ENCODE results near the gene PIEZO1. TPM values are rescaled to one million over a fixed set of nuclear protein-coding genes. Genes with fewer than 3 reads are reported as not detected.
"Not testable (repeated sequence)": the region's sequence is repeated elsewhere in the genome, so short reads cannot be mapped to it uniquely, and the experiment has no call there.

Gene PIEZO1
- polyA plus RNA-seq, 1 donor: 92.9 TPM

DNA sequence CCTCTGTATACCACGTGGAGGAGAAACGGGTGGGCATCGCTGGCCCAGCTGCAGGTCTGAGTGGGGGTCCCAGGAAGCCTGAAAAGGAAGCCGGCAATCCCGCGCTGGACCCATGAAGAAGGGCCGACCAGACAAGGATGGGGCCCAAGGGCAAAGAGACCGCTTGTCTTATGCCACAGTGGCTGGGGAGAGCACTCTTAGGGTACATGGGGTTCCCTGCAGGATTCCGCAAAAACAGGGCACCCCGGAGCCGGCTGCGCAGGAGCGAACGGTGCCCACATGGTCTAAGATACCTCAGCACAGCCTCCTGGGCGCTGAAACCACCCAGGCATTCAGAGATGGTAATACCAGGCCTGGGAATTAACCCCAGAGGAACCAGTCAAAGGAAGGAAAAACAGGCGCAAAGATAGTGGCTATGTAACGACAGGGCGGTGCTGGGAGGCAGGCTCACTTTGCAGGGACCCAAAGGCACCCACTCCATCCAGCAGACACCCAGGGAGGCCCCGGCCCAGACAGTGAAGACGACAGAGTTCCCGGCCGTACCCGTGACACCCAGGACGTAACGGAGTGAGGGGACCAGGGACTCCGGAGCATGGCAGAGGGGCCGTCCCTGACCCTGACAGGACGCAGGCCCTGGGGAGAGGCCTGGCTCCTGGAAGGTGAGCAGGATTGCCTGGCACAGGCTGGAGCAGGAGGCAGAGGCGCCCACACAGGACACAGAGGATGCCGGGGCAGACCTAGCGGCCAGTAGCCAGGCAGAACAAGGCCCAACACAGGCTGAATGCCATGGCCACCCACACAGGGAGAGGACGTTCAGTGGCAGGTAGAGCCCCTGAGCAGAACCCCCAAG is 10.3 kb downstream of the PIEZO1 start:
- DNase-seq: no peak
- Histone ChIP-seq H3K4me3 (ENCODE audit: low read length) (no peak overlapping the region), H3K4me1 (ENCODE audit: control insufficient read depth, insufficient read depth, low read length) (peaks cover 51% of the 10 kb centered on the region), H3K27ac (ENCODE audit: low read length) (peak overlapping the region; percentile 57), H3K9me3 (ENCODE audit: control insufficient read depth, low read depth, low read length) (peaks cover 12% of the 10 kb centered on the region), H3K36me3 (ENCODE audit: control insufficient read depth, insufficient read depth, low read length) (no peaks in the 10 kb centered on the region), H3K27me3 (ENCODE audit: control insufficient read depth, insufficient read depth, low read length) (no peaks in the 10 kb centered on the region)
- no CpG with 5 or more reads among the region's 32 CpGs for WGBS (ENCODE audit: insufficient coverage, low lambda C conversion rate)

DNA sequence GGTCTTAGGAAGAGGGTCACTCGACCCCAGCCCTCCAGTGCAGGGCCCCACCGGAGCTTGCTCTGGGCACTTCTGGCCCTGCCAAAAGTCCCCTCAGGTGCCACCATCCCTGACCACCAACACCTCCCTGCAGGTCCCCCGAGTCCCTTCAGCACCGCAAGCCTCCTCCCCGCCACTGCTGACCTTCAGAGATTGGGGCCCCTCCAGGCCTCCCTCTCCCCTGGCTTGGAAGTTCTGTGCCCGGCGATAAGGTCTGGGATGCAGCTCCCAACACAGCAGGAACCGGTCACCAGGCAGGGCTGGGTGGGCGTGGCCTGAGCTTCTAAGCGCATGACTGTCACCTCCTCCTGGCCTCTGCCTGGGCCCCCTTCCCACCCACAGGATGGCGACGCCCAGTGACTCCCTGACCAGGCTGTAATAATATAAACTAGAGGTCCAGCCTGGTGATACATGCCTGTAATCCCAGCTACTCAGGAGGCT is 11.2 kb downstream of the PIEZO1 start:
- peak; percentile 93 to 94 for DNase-seq
- H3K27me3 ChIP-seq (ENCODE audit: control insufficient read depth, insufficient read depth, low read length): no peaks in the 10 kb centered on the region
- H3K4me3 ChIP-seq (ENCODE audit: low read length): peak overlapping the region; percentile 17
- H3K27ac ChIP-seq (ENCODE audit: low read length): peak overlapping the region; percentile 75
- WGBS (ENCODE audit: insufficient coverage, low lambda C conversion rate): no CpG with 5 or more reads among the region's 12 CpGs
- H3K4me1 ChIP-seq (ENCODE audit: control insufficient read depth, insufficient read depth, low read length): peaks cover 53% of the 10 kb centered on the region
- H3K36me3 ChIP-seq (ENCODE audit: control insufficient read depth, insufficient read depth, low read length): no peaks in the 10 kb centered on the region
- peaks cover 12% of the 10 kb centered on the region for H3K9me3 ChIP-seq (ENCODE audit: control insufficient read depth, low read depth, low read length)

GRCh38 chr16:88772871-88773811 is 11.9 kb downstream of the PIEZO1 start:
- Histone ChIP-seq H3K4me1 (ENCODE audit: control insufficient read depth, insufficient read depth, low read length) (peaks cover 58% of the 10 kb centered on the region), H3K27ac (ENCODE audit: low read length) (peak overlapping the region; percentile 75), H3K9me3 (ENCODE audit: control insufficient read depth, low read depth, low read length) (peaks cover 6% of the 10 kb centered on the region), H3K27me3 (ENCODE audit: control insufficient read depth, insufficient read depth, low read length) (no peaks in the 10 kb centered on the region), H3K4me3 (ENCODE audit: low read length) (peak overlapping the region; percentile 17), H3K36me3 (ENCODE audit: control insufficient read depth, insufficient read depth, low read length) (no peaks in the 10 kb centered on the region)
- peak in 1 of 2 donors; percentile 42 for DNase-seq
- no CpG with 5 or more reads among the region's 29 CpGs for WGBS (ENCODE audit: insufficient coverage, low lambda C conversion rate)

DNA sequence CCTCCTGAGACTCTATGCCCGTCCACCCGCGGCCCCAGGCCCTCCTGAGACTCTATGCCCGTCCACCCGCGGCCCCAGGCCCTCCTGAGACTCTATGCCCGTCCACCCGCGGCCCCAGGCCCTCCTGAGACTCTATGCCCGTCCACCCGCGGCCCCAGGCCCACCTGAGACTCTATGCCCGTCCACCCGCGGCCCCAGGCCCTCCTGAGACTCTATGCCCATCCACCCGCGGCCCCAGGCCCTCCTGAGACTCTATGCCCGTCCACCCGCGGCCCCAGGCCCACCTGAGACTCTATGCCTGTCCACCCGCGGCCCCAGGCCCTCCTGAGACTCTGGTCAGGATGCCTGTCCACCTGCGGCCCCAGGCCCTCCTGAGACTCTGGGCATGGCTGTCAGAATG is 13.2 kb downstream of the PIEZO1 start:
- not testable (repeated sequence) for H3K36me3 ChIP-seq (ENCODE audit: control insufficient read depth, insufficient read depth, low read length); H3K9me3 ChIP-seq (ENCODE audit: control insufficient read depth, low read depth, low read length); H3K27ac ChIP-seq (ENCODE audit: low read length); H3K4me3 ChIP-seq (ENCODE audit: low read length); H3K27me3 ChIP-seq (ENCODE audit: control insufficient read depth, insufficient read depth, low read length); DNase-seq
- peaks cover 63% of the 10 kb centered on the region for H3K4me1 ChIP-seq (ENCODE audit: control insufficient read depth, insufficient read depth, low read length)
- WGBS (ENCODE audit: insufficient coverage, low lambda C conversion rate): no CpG with 5 or more reads among the region's 23 CpGs

GRCh38 chr16:88771294-88771772 is 13.7 kb downstream of the PIEZO1 start:
- WGBS (ENCODE audit: insufficient coverage, low lambda C conversion rate): no CpG with 5 or more reads among the region's 19 CpGs
- H3K27me3 ChIP-seq (ENCODE audit: control insufficient read depth, insufficient read depth, low read length): no peaks in the 10 kb centered on the region
- peaks cover 9% of the 10 kb centered on the region for H3K9me3 ChIP-seq (ENCODE audit: control insufficient read depth, low read depth, low read length)
- peak overlapping the region; percentile 84 for H3K27ac ChIP-seq (ENCODE audit: low read length)
- DNase-seq: no peak
- H3K36me3 ChIP-seq (ENCODE audit: control insufficient read depth, insufficient read depth, low read length): no peaks in the 10 kb centered on the region
- peak overlapping the region; percentile 36 for H3K4me3 ChIP-seq (ENCODE audit: low read length)
- H3K4me1 ChIP-seq (ENCODE audit: control insufficient read depth, insufficient read depth, low read length): peaks cover 63% of the 10 kb centered on the region

DNA sequence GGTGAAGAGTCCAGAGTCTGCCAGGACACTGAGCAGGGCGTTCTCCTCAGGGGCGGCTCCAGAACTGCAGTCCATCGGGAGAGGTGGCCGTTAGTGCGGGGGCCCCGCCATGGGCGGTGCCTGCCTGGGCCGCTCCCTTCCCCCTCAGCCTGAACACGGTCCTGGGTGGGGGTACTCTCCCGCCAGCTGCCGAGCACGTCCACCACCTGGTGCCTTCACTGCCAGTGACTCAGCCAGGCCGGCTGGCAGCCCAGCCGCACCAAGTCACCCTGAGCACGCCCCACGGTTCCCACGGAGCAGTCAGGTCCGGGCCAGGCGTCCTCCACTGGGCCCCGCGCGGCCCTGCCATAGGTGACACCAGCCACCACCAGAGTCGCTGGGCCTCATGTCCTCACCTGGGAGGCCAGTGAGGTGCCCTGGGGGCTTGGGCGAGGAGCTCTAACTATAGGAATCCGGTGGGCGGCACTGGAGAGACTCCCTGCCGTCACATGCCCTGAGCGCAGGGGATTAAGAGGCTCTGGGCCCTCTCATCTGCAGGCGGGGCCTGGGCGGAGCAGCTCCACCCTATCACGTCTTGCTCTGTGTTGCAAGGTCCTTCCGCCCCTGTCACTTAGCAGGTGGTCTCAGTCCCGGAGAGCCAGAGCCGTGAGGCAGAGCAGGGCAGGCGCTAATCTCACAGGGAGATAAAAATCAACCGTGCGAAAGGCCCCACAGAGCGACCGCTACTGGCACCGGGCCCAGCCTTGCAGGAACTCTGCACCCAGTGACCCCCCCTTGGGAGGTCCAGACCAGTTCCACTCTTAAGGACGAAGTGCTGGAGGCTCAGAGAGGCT is 14.3 kb downstream of the PIEZO1 start:
- no CpG with 5 or more reads among the region's 41 CpGs for WGBS (ENCODE audit: insufficient coverage, low lambda C conversion rate)
- Histone ChIP-seq H3K4me3 (ENCODE audit: low read length) (peak overlapping the region; percentile 36), H3K27me3 (ENCODE audit: control insufficient read depth, insufficient read depth, low read length) (no peaks in the 10 kb centered on the region), H3K36me3 (ENCODE audit: control insufficient read depth, insufficient read depth, low read length) (peaks cover 2% of the 10 kb centered on the region), H3K27ac (ENCODE audit: low read length) (peak overlapping the region; percentile 84), H3K4me1 (ENCODE audit: control insufficient read depth, insufficient read depth, low read length) (peaks cover 63% of the 10 kb centered on the region), H3K9me3 (ENCODE audit: control insufficient read depth, low read depth, low read length) (peaks cover 6% of the 10 kb centered on the region)
- peak; percentile 90 to 94 for DNase-seq

GRCh38 chr16:88769617-88770460 is 15.2 kb downstream of the PIEZO1 start:
- Histone ChIP-seq H3K9me3 (ENCODE audit: control insufficient read depth, low read depth, low read length) (peaks cover 6% of the 10 kb centered on the region), H3K27ac (ENCODE audit: low read length) (peak overlapping the region; percentile 84), H3K4me3 (ENCODE audit: low read length) (peak overlapping the region; percentile 36), H3K36me3 (ENCODE audit: control insufficient read depth, insufficient read depth, low read length) (peaks cover 2% of the 10 kb centered on the region), H3K27me3 (ENCODE audit: control insufficient read depth, insufficient read depth, low read length) (no peaks in the 10 kb centered on the region), H3K4me1 (ENCODE audit: control insufficient read depth, insufficient read depth, low read length) (peaks cover 63% of the 10 kb centered on the region)
- WGBS (ENCODE audit: insufficient coverage, low lambda C conversion rate): no CpG with 5 or more reads among the region's 30 CpGs
- DNase-seq: peak; percentile 58 to 73

GRCh38 chr16:88768071-88768783 is 16.8 kb downstream of the PIEZO1 start:
- Histone ChIP-seq H3K4me1 (ENCODE audit: control insufficient read depth, insufficient read depth, low read length) (peaks cover 55% of the 10 kb centered on the region), H3K27me3 (ENCODE audit: control insufficient read depth, insufficient read depth, low read length) (no peaks in the 10 kb centered on the region), H3K27ac (ENCODE audit: low read length) (no peak overlapping the region), H3K4me3 (ENCODE audit: low read length) (no peak overlapping the region), H3K9me3 (ENCODE audit: control insufficient read depth, low read depth, low read length) (peaks cover 6% of the 10 kb centered on the region), H3K36me3 (ENCODE audit: control insufficient read depth, insufficient read depth, low read length) (peaks cover 2% of the 10 kb centered on the region)
- no CpG with 5 or more reads among the region's 24 CpGs for WGBS (ENCODE audit: insufficient coverage, low lambda C conversion rate)
- DNase-seq: peak in 1 of 2 donors; percentile 37
